HL-60 (cell line): ENCODE measurements around the gene SIPA1L3.

Source experiments
- CTCF ChIP-seq: IDR thresholded peaks from one replicate; pipeline ENCODE4 v1.5.1; 2011; ENCODE audit warnings: low read length, control low read depth, inconsistent platforms; ENCODE audit not compliant: insufficient read depth
- GABPA ChIP-seq: IDR thresholded peaks from 2 replicates; pipeline ENCODE4 v1.6.1; 2012; ENCODE audit warnings: low read depth
- POLR2AphosphoS5 ChIP-seq: IDR thresholded peaks from 2 replicates; pipeline ENCODE4 v1.6.1; 2012; ENCODE audit warnings: low read depth

- TF ChIP-seq POLR2AphosphoS5 (no peak), CTCF (peak; percentile 77), GABPA (no peak)
These were observed 326.8 kb downstream of the SIPA1L3 start for GRCh38 chr19:38233740-38234251.
